ENCODE results near the gene IFRD2.
A peak's percentile ranks its signal among the peaks of the same experiment; 100 is the strongest.
"Not testable (repeated sequence)": the region's sequence is repeated elsewhere in the genome, so short reads cannot be mapped to it uniquely, and the experiment has no call there.

The IFRD2 gene

GRCh38 chr3:50324351-50325112 lies 32.3 kb upstream of the IFRD2 start:
- DNase-seq (ENCODE audit: low spot score), result peak; percentile 90

GRCh38 chr3:50323614-50324199 lies 31.5 kb upstream of the IFRD2 start:
- DNase-seq (ENCODE audit: low spot score), result no peak

GRCh38 chr3:50323092-50323600 lies 30.9 kb upstream of the IFRD2 start:
- no peak for DNase-seq (ENCODE audit: low spot score)

- no peak for DNase-seq (ENCODE audit: low spot score)
Measured at GRCh38 chr3:50322386-50323091, 30.3 kb upstream of the IFRD2 start, which contains the start of gene HYAL2. Gene HYAL2, minus strand, starts transcription at chr3:50322745. Its CDS starts 2,256 bp downstream, at chr3:50320489.

- no peak for DNase-seq (ENCODE audit: low spot score)
Measured at GRCh38 chr3:50322115-50322385, 29.8 kb upstream of the IFRD2 start.

GRCh38 chr3:50321336-50322114 lies 29.3 kb upstream of the IFRD2 start:
- peak; percentile 90 for DNase-seq (ENCODE audit: low spot score)

GRCh38 chr3:50320853-50321335 lies 28.7 kb upstream of the IFRD2 start:
- DNase-seq (ENCODE audit: low spot score), result peak; percentile 87

GRCh38 chr3:50319894-50320625 lies 27.8 kb upstream of the IFRD2 start:
- DNase-seq (ENCODE audit: low spot score), result no peak

- DNase-seq (ENCODE audit: low spot score), result no peak
Measured at GRCh38 chr3:50319181-50319893, 27.1 kb upstream of the IFRD2 start.

- no peak for DNase-seq (ENCODE audit: low spot score)
Measured at GRCh38 chr3:50318615-50319014, 26.4 kb upstream of the IFRD2 start.

GRCh38 chr3:50318163-50318562 lies 25.9 kb upstream of the IFRD2 start:
- no peak for DNase-seq (ENCODE audit: low spot score)

- no peak for DNase-seq (ENCODE audit: low spot score)
Measured at GRCh38 chr3:50317300-50317699, 25.1 kb upstream of the IFRD2 start.

- no peak for DNase-seq (ENCODE audit: low spot score)
Measured at GRCh38 chr3:50316657-50317242, 24.5 kb upstream of the IFRD2 start.

GRCh38 chr3:50314816-50315215 lies 22.6 kb upstream of the IFRD2 start:
- DNase-seq (ENCODE audit: low spot score), result no peak

- DNase-seq (ENCODE audit: low spot score), result no peak
Measured at GRCh38 chr3:50314342-50314741, 22.1 kb upstream of the IFRD2 start.

- not testable (repeated sequence) for DNase-seq (ENCODE audit: low spot score)
Measured at GRCh38 chr3:50312041-50312440, 19.8 kb upstream of the IFRD2 start.

GRCh38 chr3:50304601-50305000 lies 12.4 kb upstream of the IFRD2 start:
- DNase-seq (ENCODE audit: low spot score), result no peak

GRCh38 chr3:50303013-50303815 lies 11.0 kb upstream of the IFRD2 start, which contains the start of gene HYAL1:
Gene HYAL1, minus strand, starts transcription at chr3:50303574. Its CDS starts 618 bp downstream, at chr3:50302956.
- DNase-seq (ENCODE audit: low spot score), result no peak
